GM18507 (cell line): ENCODE data around the gene TP63.

Experiments
- DNase-seq: peaks from one replicate; pipeline ENCODE4 v3.0.0; 2011; ENCODE audit warnings: low read depth; ENCODE audit not compliant: insufficient read length; ENCODE audit errors: extremely low spot score
- FAIRE-seq: peaks from 2 replicates; lab custom pipeline; 2011; peaks lifted over from hg19 to GRCh38; lab: Jason Lieb, UNC

The TP63 gene

DNA sequence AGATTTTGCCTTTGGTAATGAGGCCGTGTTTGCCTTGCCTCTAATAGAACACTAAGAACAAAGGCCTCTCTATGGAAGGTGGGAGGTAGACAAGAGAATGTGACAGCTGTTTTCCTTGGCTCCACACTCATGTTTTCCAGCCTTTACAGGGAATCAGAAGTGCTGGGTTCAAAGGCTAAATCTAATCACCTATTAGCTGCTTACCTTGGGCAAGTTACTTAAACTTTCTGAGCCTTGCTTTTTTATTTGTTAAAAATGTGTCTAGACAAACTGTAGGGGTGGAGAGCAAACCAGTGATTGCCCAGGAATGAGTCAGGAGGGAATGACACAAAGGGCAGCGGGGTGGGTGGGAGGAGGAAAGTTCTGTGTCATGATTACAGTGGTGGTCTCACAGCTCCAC is 310.5 kb downstream of the TP63 start:
- FAIRE-seq: no peak

DNA sequence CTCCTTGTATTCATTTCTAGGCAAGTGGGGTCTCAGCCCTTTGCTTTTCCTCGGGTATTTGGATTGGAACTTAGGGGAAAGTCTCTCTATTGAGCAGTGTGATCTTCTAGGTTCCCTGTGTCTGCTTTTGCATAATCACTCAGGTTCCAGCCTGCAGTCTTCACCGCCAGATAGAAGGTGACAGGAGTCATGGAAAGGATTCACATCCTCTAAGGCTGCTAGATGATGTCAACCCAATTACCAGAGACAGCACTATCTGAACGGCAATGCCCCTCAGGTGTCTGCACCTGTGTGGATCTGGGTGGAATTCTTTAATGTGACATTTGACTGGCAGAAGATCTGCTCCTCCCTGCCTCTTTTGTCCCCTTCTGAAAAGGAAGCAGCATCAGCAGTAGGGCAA is 311.8 kb downstream of the TP63 start:
- DNase-seq: no peak
- no peak for FAIRE-seq

More for the DNA sequence above, 310.5 kb downstream of the TP63 start:
- DNase-seq: no peak

DNA sequence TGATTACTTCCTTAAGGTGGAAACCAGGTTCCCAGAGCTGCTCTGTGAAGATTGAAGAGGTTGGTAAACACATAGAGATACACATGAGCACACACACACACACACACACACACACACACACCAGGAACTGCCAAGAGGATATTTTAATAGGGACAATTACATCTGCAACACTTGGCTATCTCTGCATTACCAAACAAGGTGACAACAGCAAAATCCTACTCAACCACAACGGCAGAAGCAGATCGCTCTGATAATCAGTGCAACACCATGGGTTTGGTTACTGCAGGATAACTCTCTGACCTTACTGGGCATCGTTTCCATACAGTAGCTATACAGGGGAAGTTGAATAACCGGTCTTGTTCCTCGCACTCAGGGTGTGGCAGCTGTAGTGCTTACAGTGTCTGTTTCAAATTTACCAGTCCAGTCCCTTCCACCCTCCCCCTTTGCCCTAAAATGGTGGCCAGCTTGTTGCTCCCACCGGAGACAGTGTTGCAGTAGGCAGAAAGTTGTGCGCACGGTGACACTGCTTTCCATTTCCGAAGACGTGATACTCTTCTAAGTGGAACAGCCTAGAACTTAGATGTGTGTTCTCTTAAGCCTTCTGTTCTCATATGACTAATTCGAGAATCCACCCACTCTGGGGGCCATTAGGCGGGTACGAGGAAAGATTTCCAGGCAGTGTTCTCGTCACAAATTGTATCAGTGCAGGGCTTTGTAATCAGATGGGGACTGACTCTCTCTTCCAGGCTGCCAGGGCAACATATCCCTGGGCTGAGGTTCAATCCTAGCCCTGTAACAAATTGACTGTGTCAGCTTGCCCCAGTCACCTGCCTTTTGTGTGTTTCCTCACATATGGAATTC is 313.3 kb downstream of the TP63 start:
- no peak for FAIRE-seq
- DNase-seq: no peak

DNA sequence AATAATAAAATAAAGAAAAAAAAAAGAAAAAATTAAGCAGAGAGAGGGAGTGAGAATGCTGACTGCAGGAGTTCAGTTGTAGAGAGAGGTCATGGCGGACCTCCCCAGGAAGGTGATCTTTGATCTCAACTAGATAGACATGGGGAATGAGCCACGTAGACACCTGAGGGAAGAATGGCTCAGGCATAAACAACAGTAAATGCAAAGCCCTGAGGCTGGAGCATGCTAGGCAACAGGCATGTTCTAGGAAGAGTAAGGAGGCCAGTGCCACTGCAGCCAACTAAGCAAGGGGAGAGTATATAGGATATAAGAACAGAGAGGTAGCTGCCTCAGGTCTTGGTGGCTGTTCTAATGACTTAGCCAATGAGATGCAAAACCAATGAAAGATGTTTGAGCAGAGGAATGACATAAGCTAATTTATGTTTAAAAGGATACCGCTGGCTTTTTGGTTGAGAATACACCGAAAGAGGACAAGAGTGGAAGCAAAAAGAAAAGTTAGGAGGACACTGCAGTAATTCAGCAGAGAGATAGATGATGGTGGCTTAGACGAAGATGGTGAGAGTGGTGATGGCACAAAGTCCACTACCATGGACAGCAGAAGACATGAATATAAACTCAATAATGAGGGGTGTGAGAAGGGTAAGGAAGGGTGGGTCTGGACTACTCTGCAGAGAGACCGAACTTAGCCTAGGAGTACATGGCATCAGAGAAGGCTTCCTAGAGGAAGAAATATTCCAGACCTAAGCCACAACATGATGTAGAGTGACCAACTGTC is 314.9 kb downstream of the TP63 start:
- DNase-seq (no peak), FAIRE-seq (no peak)
